OCI-LY3 (cell line): Measurements from ENCODE around the gene NFXL1.

Experiments
- H2AFZ ChIP-seq: fragments of 200-600, 300-600 bp; shearing (Covaris generic); 2 replicates; pipeline ENCODE4 v1.6.0; 2014; ENCODE audit warnings: antibody characterized with exemption, low read depth, low read length
- H3K27ac ChIP-seq: fragments of 200-600, 300-600 bp; sonication (generic); 2 replicates; pipeline ENCODE4 v1.5.1; 2014; ENCODE audit warnings: mild to moderate bottlenecking, low read length, moderate library complexity, mixed read lengths
- H3K27me3 ChIP-seq: fragments of 200-600, 300-600 bp; sonication (generic); 2 replicates; pipeline ENCODE4 v1.6.1; 2014; ENCODE audit warnings: low read depth, low read length, mixed read lengths
- H3K36me3 ChIP-seq: fragments of 200-600, 300-600 bp; sonication (generic); replicated peaks from 2 replicates; pipeline ENCODE3; 2014; ENCODE audit warnings: low read depth, low read length, mixed read lengths
- H3K4me1 ChIP-seq: fragments of 300-600, 200-600 bp; sonication (generic); 2 replicates; pipeline ENCODE4 v1.6.1; 2014; ENCODE audit warnings: low read length, mixed read lengths
- H3K4me2 ChIP-seq: fragments of 200-600, 300-600 bp; sonication (generic); 2 replicates; pipeline ENCODE4 v1.6.1; 2014; ENCODE audit warnings: low read length, mixed read lengths
- H3K4me3 ChIP-seq: fragments of 300-600, 200-600 bp; sonication (generic); 2 replicates; pipeline ENCODE4 v1.5.1; 2014; ENCODE audit warnings: antibody characterized with exemption, mild to moderate bottlenecking, low read length, moderate library complexity
- H3K79me2 ChIP-seq: fragments of 300-600, 200-600 bp; shearing (Covaris generic); 2 replicates; pipeline ENCODE4 v1.6.1; 2014; ENCODE audit warnings: mild to moderate bottlenecking, low read length, mixed read lengths
- H3K9ac ChIP-seq: fragments of 300-600, 200-600 bp; shearing (Covaris generic); 2 replicates; pipeline ENCODE4 v1.6.0; 2014; ENCODE audit warnings: mild to moderate bottlenecking, low read length, moderate library complexity
- H3K9me3 ChIP-seq: fragments of 200-600, 300-600 bp; shearing (Covaris generic); 2 replicates; pipeline ENCODE4 v1.6.1; 2014; ENCODE audit warnings: low read length, mixed read lengths; ENCODE audit not compliant: insufficient read depth
- H4K20me1 ChIP-seq: fragments of 200-600, 300-600 bp; sonication (generic); 2 replicates; pipeline ENCODE4 v1.6.1; 2016; ENCODE audit warnings: low read length, mixed read lengths; ENCODE audit not compliant: insufficient read depth
- EZH2phosphoT487 ChIP-seq: fragments of 200-600 bp; shearing (Covaris generic); IDR thresholded peaks from 2 replicates; pipeline ENCODE4 v1.6.1; 2018; ENCODE audit warnings: antibody characterized with exemption, mixed run types, low read depth
- TF ChIP-seq, protein P1 (sequence below): fragments of 200-600, 300-600 bp; sonication (generic); IDR thresholded peaks from 2 replicates; pipeline ENCODE4 v1.5.1; 2014; ENCODE audit warnings: antibody characterized with exemption, low read length, low read depth

The NFXL1 gene

DNA sequence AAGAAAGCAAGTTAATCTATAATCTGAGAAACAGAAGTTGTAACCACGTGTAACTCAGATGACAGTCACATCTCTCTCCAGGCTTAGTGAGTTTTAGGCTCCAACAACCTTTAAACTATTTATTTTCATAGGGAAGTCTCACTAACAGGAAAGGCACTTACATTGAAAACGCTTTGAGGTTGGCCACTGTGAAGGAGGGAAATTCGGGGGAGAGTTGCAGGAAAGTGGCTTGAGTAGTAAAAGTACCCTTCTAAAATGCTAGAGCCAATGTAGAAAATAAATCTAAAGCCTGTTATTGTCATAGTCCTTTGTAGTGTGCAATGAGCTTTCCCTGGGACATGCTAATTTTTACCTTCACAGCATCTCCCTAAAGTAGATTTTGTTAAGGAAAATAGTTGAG, 995 bp upstream of the NFXL1 start:
- H3K9me3 ChIP-seq, result no peaks in the 10 kb centered on the region
- peaks cover 35% of the 10 kb centered on the region for H3K4me1 ChIP-seq
- H3K36me3 ChIP-seq, result peaks cover 19% of the 10 kb centered on the region
- peak overlapping the region; percentile 87 for H2AFZ ChIP-seq
- H3K27me3 ChIP-seq, result no peaks in the 10 kb centered on the region
- peak overlapping the region; percentile 64 for H3K9ac ChIP-seq
- H3K79me2 ChIP-seq, result peaks cover 40% of the 10 kb centered on the region
- peak overlapping the region; percentile 54 for H3K27ac ChIP-seq
- peak overlapping the region; percentile 92 for H3K4me2 ChIP-seq
- H4K20me1 ChIP-seq, result peaks cover 4% of the 10 kb centered on the region; the same call in 1 of the 2 replicates
- H3K4me3 ChIP-seq, result peak overlapping the region; percentile 79
- TF ChIP-seq, protein P1, sequence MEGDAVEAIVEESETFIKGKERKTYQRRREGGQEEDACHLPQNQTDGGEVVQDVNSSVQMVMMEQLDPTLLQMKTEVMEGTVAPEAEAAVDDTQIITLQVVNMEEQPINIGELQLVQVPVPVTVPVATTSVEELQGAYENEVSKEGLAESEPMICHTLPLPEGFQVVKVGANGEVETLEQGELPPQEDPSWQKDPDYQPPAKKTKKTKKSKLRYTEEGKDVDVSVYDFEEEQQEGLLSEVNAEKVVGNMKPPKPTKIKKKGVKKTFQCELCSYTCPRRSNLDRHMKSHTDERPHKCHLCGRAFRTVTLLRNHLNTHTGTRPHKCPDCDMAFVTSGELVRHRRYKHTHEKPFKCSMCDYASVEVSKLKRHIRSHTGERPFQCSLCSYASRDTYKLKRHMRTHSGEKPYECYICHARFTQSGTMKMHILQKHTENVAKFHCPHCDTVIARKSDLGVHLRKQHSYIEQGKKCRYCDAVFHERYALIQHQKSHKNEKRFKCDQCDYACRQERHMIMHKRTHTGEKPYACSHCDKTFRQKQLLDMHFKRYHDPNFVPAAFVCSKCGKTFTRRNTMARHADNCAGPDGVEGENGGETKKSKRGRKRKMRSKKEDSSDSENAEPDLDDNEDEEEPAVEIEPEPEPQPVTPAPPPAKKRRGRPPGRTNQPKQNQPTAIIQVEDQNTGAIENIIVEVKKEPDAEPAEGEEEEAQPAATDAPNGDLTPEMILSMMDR, result no peak
- no peak for TF ChIP-seq EZH2phosphoT487

DNA sequence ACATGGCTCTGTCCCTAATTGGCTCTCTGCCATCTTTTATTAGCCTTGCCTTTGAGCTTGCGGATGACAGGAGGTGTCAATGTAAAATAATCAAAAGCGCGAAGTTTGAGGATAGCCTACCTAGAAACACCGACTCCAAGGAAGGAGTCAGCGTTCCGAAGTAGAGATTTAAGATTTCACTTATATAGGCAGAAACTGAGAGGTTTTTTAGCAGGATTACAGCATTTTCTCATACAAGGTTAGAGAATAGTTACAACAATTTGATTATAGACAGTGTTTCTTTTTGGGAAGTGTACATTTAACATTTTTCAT, 499 bp upstream of the NFXL1 start:
- Histone ChIP-seq H3K4me3 (peak overlapping the region; percentile 79), H3K79me2 (peaks cover 45% of the 10 kb centered on the region), H3K27ac (peak overlapping the region; percentile 54), H3K36me3 (peaks cover 23% of the 10 kb centered on the region), H3K4me2 (peak overlapping the region; percentile 92), H3K9ac (peak overlapping the region; percentile 64), H3K27me3 (no peaks in the 10 kb centered on the region), H2AFZ (peak overlapping the region; percentile 87), H3K9me3 (no peaks in the 10 kb centered on the region), H4K20me1 (peaks cover 4% of the 10 kb centered on the region; the same call in 1 of the 2 replicates), H3K4me1 (peaks cover 35% of the 10 kb centered on the region)
- TF ChIP-seq, protein P1, result no peak
- TF ChIP-seq EZH2phosphoT487, result no peak

DNA sequence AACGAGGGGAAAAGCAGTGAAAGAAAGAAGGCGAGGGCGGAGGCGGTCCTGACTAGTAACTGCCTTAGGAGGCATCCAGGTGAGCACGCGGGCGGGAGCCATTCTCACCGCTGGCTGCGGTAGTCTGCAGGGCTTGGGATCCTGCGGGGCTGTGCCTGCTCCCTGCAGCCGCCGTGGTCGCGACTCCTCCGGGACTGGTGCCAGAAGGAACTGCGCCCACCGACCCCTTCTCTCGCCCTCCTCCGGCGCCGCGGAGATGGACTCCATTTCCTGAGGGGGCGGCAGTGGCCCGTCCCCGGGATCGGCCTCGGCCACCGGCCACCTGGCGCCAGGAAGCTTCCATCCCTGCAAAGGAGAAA, 543 bp downstream of the NFXL1 start:
- Histone ChIP-seq H3K9me3 (no peaks in the 10 kb centered on the region), H3K9ac (peak overlapping the region; percentile 94), H3K4me1 (peaks cover 35% of the 10 kb centered on the region), H4K20me1 (peaks cover 4% of the 10 kb centered on the region; the same call in 1 of the 2 replicates), H3K79me2 (peaks cover 49% of the 10 kb centered on the region), H3K27me3 (no peaks in the 10 kb centered on the region), H2AFZ (peak overlapping the region; percentile 78), H3K36me3 (peaks cover 27% of the 10 kb centered on the region), H3K4me3 (peak overlapping the region; percentile 93), H3K4me2 (peak overlapping the region; percentile 95), H3K27ac (peak overlapping the region; percentile 59)
- TF ChIP-seq EZH2phosphoT487, result no peak
- TF ChIP-seq, protein P1, result no peak

DNA sequence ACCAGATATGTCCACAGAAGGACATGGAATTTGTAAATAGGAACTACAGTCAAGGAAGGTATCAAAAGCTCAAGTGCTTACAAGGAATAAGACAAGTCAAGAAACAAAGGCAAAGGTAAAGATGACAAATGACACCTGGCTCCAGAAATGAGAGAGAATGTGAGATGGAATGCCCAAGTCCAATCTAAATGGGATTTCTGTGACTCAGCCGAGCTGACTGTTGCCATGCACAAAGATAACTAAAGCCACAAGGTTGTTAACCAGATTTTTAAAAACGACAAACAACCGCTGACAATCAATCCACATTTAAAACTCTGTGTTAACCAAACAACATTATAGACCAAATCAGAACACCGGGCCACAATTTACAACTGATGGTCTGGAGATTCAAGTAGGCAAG, 1.1 kb downstream of the NFXL1 start:
- peak overlapping the region; percentile 94 for H3K9ac ChIP-seq
- peaks cover 29% of the 10 kb centered on the region for H3K36me3 ChIP-seq
- H3K4me2 ChIP-seq, result peak overlapping the region; percentile 95
- peak overlapping the region; percentile 59; the same call in 1 of the 2 replicates for H3K27ac ChIP-seq
- TF ChIP-seq, protein P1, result no peak
- no peak for TF ChIP-seq EZH2phosphoT487
- no peaks in the 10 kb centered on the region for H3K9me3 ChIP-seq
- peak overlapping the region; percentile 93 for H3K4me3 ChIP-seq
- peaks cover 50% of the 10 kb centered on the region for H3K79me2 ChIP-seq
- peaks cover 4% of the 10 kb centered on the region; the same call in 1 of the 2 replicates for H4K20me1 ChIP-seq
- peak overlapping the region; percentile 42; the same call in 1 of the 2 replicates for H2AFZ ChIP-seq
- H3K4me1 ChIP-seq, result peaks cover 35% of the 10 kb centered on the region
- no peaks in the 10 kb centered on the region for H3K27me3 ChIP-seq
